ENCODE results near the gene ARHGEF28.
A peak's percentile ranks its signal among the peaks of the same experiment; 100 is the strongest.

Gene ARHGEF28

DNA sequence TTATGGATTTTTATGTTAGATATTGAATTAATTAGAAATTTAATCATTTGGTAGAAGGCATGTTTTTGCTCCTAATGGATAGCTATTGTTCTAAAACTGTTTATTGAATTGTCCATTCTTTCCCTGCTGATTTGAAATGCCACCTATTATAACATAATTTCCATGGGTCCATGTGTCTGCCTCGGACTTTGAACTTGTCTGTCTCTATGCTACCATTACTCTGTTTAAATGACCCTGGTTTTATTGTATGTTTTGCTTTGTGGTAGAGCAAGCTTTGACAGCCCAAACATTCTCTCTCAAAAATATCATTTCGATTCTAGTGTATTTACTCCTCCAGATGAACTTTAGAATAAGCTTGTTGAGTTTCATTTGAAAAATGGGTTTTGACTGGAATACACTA lies 120.6 kb downstream of the ARHGEF28 start:
- Mint-ChIP-seq H3K9me3 (peaks cover 10% of the 10 kb centered on the region), H3K4me1 (peaks cover 11% of the 10 kb centered on the region), H3K36me3 (ENCODE audit: low read depth) (peaks cover 5% of the 10 kb centered on the region), H3K4me3 (no peak overlapping the region), H3K27ac (no peak overlapping the region), H3K27me3 (ENCODE audit: low read depth, poor library complexity) (peaks cover 6% of the 10 kb centered on the region)
- no peak for DNase-seq
- TF ChIP-seq, protein P1, sequence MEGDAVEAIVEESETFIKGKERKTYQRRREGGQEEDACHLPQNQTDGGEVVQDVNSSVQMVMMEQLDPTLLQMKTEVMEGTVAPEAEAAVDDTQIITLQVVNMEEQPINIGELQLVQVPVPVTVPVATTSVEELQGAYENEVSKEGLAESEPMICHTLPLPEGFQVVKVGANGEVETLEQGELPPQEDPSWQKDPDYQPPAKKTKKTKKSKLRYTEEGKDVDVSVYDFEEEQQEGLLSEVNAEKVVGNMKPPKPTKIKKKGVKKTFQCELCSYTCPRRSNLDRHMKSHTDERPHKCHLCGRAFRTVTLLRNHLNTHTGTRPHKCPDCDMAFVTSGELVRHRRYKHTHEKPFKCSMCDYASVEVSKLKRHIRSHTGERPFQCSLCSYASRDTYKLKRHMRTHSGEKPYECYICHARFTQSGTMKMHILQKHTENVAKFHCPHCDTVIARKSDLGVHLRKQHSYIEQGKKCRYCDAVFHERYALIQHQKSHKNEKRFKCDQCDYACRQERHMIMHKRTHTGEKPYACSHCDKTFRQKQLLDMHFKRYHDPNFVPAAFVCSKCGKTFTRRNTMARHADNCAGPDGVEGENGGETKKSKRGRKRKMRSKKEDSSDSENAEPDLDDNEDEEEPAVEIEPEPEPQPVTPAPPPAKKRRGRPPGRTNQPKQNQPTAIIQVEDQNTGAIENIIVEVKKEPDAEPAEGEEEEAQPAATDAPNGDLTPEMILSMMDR (IDR thresholded peaks at IDR 0.05), result no peak

DNA sequence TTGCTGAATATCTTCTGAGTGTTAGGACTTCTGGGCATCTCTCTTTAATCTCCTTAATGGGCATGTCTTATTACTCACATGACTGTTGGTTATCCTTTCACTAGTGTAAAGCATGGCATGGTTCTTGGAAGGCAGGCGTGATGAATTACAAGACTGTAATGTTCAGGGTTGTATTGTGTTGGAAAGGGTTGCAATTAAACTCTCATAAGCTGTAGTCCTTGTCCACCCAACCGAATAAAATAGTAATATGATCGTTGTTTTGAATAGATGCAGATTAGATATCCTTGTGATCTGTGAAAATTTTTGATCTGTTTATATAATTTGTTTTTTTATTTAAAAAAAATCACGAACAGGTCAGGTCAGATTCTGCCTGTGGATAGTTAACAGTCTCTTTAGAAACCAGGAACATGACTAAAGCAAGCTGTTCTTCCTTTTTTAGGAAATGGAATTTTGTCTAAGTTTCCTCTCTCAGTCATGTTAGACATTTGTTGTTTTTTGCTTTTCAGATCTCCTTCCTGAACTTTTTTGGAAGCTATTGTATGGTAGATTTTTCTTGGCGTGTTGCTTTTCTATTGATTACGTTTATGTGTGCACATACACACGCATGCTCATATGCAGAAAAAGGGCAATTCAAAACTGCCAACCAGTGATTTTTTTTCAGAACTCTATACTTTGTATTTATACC lies 121.8 kb downstream of the ARHGEF28 start:
- TF ChIP-seq, protein P1 (IDR thresholded peaks at IDR 0.05), result no peak
- Mint-ChIP-seq H3K9me3 (peaks cover 10% of the 10 kb centered on the region), H3K27ac (peak overlapping the region; percentile 1), H3K27me3 (ENCODE audit: low read depth, poor library complexity) (peaks cover 6% of the 10 kb centered on the region), H3K36me3 (ENCODE audit: low read depth) (peaks cover 5% of the 10 kb centered on the region), H3K4me3 (no peak overlapping the region), H3K4me1 (peaks cover 21% of the 10 kb centered on the region)
- DNase-seq, result no peak

DNA sequence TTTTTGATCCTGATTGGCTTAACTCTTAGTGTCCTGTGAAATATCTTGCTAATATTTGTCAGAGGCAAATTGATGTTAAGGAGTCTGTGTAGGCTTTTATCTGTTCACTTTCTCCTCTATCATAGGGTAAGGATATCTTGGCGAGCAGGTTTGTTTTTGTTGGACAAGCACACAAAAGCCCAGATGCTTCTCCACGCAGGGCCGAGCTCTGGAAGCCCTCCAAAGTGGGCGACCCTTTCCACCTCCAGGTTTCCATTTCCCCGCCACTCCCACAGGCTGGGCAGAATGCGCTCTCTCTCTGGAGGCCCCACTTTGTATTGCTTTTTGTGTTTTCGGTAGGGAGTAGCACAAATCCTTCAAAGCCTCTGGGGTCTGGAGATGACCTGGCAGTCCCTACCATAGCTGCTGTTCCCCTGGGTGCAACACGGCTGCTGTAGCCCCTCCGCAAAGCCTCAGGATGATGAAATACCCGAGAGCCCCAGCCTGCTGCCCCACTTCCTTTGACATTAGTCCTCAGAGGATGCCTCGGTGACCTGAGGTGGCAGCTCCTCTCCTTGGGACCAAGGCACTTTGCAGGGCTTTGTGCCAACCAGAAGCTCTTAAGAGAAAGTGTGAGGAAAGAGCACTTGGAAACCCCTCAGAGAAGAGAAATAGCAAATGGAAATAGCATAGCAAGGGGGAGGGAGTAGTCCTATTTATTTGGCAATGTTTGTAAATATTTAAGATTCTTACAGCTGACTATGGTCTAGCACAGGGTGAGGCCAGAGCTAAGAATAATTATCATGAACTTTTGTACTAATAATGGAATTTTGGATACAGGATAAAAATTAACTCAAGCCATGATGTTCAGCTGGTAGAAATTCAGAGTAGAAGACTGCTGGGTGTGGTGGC lies 122.8 kb downstream of the ARHGEF28 start:
- no peak for DNase-seq
- Mint-ChIP-seq H3K27ac (no peak overlapping the region), H3K36me3 (ENCODE audit: low read depth) (peaks cover 5% of the 10 kb centered on the region), H3K4me3 (no peak overlapping the region), H3K27me3 (ENCODE audit: low read depth, poor library complexity) (peaks cover 9% of the 10 kb centered on the region), H3K9me3 (peaks cover 10% of the 10 kb centered on the region), H3K4me1 (peaks cover 21% of the 10 kb centered on the region)
- TF ChIP-seq, protein P1 (IDR thresholded peaks at IDR 0.05), result no peak

DNA sequence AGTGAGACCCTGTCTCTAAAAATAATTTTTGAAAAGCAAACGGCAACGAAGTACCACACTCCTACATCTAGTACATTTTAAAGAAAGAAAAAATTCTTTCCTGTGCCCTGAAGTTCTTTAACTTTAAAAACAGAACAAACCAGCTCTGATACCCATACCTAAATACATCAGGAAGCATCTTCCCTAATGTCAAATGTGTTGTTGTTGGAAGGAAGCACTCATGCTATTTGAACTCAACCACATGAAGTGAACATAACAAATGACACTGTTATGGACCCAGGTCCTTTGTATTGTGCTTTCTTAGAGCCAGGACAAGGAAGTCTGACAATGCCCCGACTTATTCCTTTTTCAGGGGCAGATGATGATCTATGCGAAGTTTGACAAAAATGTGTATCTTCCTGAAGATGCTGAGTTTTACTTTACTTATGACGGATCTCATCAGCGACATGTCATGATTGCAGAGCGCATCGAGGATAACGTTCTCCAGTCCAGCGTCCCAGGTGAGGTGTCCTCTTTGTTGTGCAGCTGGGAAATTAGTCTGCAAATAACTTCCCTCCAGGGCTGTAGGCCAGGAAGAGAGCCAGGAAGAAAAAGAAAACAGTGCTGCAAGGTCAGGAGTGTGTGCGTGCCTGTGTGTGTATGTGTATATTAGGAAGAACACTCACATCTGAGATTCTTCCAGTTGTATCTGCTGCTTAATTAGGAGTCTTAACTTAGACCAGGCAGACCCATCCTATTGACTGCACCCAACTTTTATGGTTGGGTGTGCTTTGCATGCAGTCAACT lies 123.7 kb downstream of the ARHGEF28 start:
- H3K9me3 Mint-ChIP-seq, result peaks cover 10% of the 10 kb centered on the region
- TF ChIP-seq, protein P1 (IDR thresholded peaks at IDR 0.05), result no peak
- H3K27me3 Mint-ChIP-seq (ENCODE audit: low read depth, poor library complexity), result peaks cover 9% of the 10 kb centered on the region
- H3K4me1 Mint-ChIP-seq, result peaks cover 21% of the 10 kb centered on the region
- H3K36me3 Mint-ChIP-seq (ENCODE audit: low read depth), result peaks cover 5% of the 10 kb centered on the region
- no peak for DNase-seq
- H3K4me3 Mint-ChIP-seq, result no peak overlapping the region
- H3K27ac Mint-ChIP-seq, result no peak overlapping the region

DNA sequence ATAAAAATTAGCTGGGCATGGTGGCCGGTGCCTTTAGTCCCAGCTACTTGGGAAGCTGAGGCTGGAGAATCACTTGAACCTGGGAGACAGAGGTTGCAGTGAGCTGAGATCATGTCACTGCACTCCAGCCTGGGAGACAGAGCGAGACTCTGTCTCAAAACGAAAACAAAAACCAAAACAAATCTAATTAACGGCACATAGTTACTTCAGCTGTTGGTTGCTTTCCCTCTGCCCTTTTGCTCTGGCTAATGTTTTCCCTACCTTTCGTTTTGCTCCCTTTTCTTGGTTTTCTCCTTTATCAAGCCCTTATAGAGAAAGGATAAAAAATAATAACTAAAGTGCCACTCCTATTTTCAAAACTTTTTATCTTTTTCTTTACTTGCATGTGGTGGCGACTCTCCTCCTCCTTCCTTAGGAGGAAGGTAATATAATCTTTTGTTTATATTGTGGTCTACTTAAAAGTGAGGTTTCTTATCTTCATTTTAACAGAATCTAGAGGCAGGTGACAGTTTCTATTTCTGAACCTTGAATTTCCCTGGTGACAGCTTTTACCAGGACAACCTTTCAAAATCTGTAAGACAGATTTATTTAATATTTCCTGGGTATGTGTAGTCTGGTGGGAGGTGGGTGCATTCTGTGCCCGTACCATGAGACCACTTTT lies 125.4 kb downstream of the ARHGEF28 start:
- Mint-ChIP-seq H3K4me1 (peaks cover 21% of the 10 kb centered on the region), H3K36me3 (ENCODE audit: low read depth) (peaks cover 5% of the 10 kb centered on the region), H3K9me3 (peaks cover 10% of the 10 kb centered on the region), H3K27ac (peak overlapping the region; percentile 47), H3K27me3 (ENCODE audit: low read depth, poor library complexity) (peaks cover 8% of the 10 kb centered on the region), H3K4me3 (no peak overlapping the region)
- TF ChIP-seq, protein P1 (IDR thresholded peaks at IDR 0.05), result no peak
- no peak for DNase-seq
